Endothelial cell of umbilical vein (primary cell): Measurements from ENCODE around the gene PRCD. TPM values are rescaled to one million over a fixed set of nuclear protein-coding genes. Genes with fewer than 3 reads are reported as not detected.
"Not testable (repeated sequence)": the region's sequence is repeated elsewhere in the genome, so short reads cannot be mapped to it uniquely, and the experiment has no call there.

Experiments used
- BruUV-seq: library from RNA; stranded (reverse); fragments of 400-500 nt; replicated peaks from 2 replicates; lab custom pipeline; 2021; lab: Mats Ljungman, UMichigan
- CTCF ChIA-PET: fragments of 300-600, 350-600 bp; sonication (Branson Sonifier 250); formaldehyde crosslinking; loops from one replicate; lab custom pipeline; 2021; ENCODE audit warnings: antibody characterized with exemption, inconsistent platforms; lab: Charles Lee
- POLR2A ChIA-PET: fragments of 300-600, 350-600 bp; sonication (Branson Sonifier 250); formaldehyde crosslinking; loops from one replicate; lab custom pipeline; 2021; ENCODE audit warnings: antibody characterized with exemption, inconsistent platforms; lab: Charles Lee
- DNase-seq: peaks from one replicate; pipeline ENCODE4 v3.0.0-alpha.2; 2011; ENCODE audit warnings: low read depth, low spot score
- FAIRE-seq: peaks from 2 replicates; lab custom pipeline; 2011; peaks lifted over from hg19 to GRCh38; lab: Jason Lieb, UNC
- H2AFZ ChIP-seq: 2 replicates; pipeline ENCODE4 v1.6.0; 2012; ENCODE audit warnings: low read depth, low read length, control low read depth, inconsistent platforms
- H3K27ac ChIP-seq: 2 replicates; pipeline ENCODE4 v1.5.1; 2011; ENCODE audit warnings: low read depth, mild to moderate bottlenecking, control low read depth, low read length, moderate library complexity; ENCODE audit not compliant: insufficient read depth
- H3K27me3 ChIP-seq, 2 experiments: 2 replicates each; pipeline versions ENCODE4 v1.6.0 to v1.6.1; 2011; ENCODE audit warnings: low read length in 2 of 2, mixed read lengths in 1 of 2; ENCODE audit not compliant: control insufficient read depth in 2 of 2, insufficient read depth in 2 of 2
- H3K36me3 ChIP-seq, 2 experiments: 2 replicates in 1 of 2; 3 replicates in 1 of 2; pipeline ENCODE4 v1.5.1; 2011; ENCODE audit warnings: low read length in 2 of 2, mild to moderate bottlenecking in 1 of 2, moderate library complexity in 1 of 2; ENCODE audit not compliant: control insufficient read depth in 2 of 2, insufficient read depth in 2 of 2; ENCODE audit errors: extremely low read depth in 1 of 2
- H3K4me1 ChIP-seq: 3 replicates; pipeline ENCODE4 v1.5.1; 2011; ENCODE audit warnings: mild to moderate bottlenecking, low read length; ENCODE audit not compliant: control insufficient read depth, insufficient read depth; ENCODE audit errors: extremely low read depth
- H3K4me2 ChIP-seq: 2 replicates; pipeline ENCODE4 v1.6.1; 2011; ENCODE audit warnings: low read length, control low read depth, mixed read lengths; ENCODE audit not compliant: insufficient read depth
- H3K4me3 ChIP-seq, 3 experiments: fragments of 200-600 bp in 1 of 3; sonication (generic), shearing (Covaris generic) in 1 of 3; replicated peaks in 1 of 3; 2 replicates each; pipeline ENCODE4 v1.5.1; 2011 to 2016; ENCODE audit warnings: control low read depth in 3 of 3, low read length in 3 of 3, mild to moderate bottlenecking in 2 of 3, inconsistent platforms in 1 of 3, low read depth in 1 of 3, moderate library complexity in 1 of 3; ENCODE audit not compliant: insufficient read depth in 1 of 3
- H3K79me2 ChIP-seq: 2 replicates; pipeline ENCODE4 v1.6.0; 2012; ENCODE audit warnings: low read length, inconsistent platforms; ENCODE audit not compliant: control insufficient read depth, insufficient read depth
- H3K9ac ChIP-seq: replicated peaks from 2 replicates; pipeline ENCODE3; 2011; ENCODE audit warnings: low read length, control low read depth; ENCODE audit not compliant: insufficient read depth; ENCODE audit errors: extremely low read depth
- H3K9me1 ChIP-seq: replicated peaks from 3 replicates; pipeline ENCODE4 v1.6.0; 2011; ENCODE audit warnings: mild to moderate bottlenecking, low read length; ENCODE audit not compliant: control insufficient read depth, insufficient read depth; ENCODE audit errors: extremely low read depth
- H3K9me3 ChIP-seq: replicated peaks from 2 replicates; pipeline ENCODE4 v1.5.1; 2012; ENCODE audit warnings: low read length, inconsistent platforms; ENCODE audit not compliant: control insufficient read depth, insufficient read depth
- H4K20me1 ChIP-seq: replicated peaks from 2 replicates; pipeline ENCODE3; 2011; ENCODE audit warnings: mild to moderate bottlenecking, low read length; ENCODE audit not compliant: control insufficient read depth, insufficient read depth; ENCODE audit errors: extremely low read depth
- EZH2 ChIP-seq: IDR thresholded peaks from 2 replicates; pipeline ENCODE4 v1.6.1; 2012; ENCODE audit warnings: borderline replicate concordance, low read depth, mild to moderate bottlenecking, moderate library complexity, low read length, inconsistent platforms; ENCODE audit not compliant: severe bottlenecking
- FOS ChIP-seq: IDR thresholded peaks from 2 replicates; pipeline ENCODE4 v1.6.1; 2011; ENCODE audit warnings: mild to moderate bottlenecking, low read length, moderate library complexity, borderline replicate concordance; ENCODE audit not compliant: insufficient read depth
- GATA2 ChIP-seq: IDR thresholded peaks from 2 replicates; pipeline ENCODE4 v1.7.0; 2011; ENCODE audit warnings: low read depth, mild to moderate bottlenecking, moderate library complexity, mixed read lengths, low read length; ENCODE audit not compliant: insufficient read length, insufficient read depth
- JUN ChIP-seq: IDR thresholded peaks from 2 replicates; pipeline ENCODE4 v1.6.1; 2011; ENCODE audit warnings: borderline replicate concordance, low read depth; ENCODE audit not compliant: insufficient read length, insufficient read depth
- MYC ChIP-seq: IDR thresholded peaks from one replicate; pipeline ENCODE4 v1.6.1; 2011; ENCODE audit warnings: mild to moderate bottlenecking, low read depth, low read length
- POLR2A ChIP-seq: IDR thresholded peaks from 2 replicates; pipeline ENCODE4 v1.6.1; 2012; ENCODE audit warnings: low read depth, mild to moderate bottlenecking, control low read depth, low read length
- POLR2AphosphoS5 ChIP-seq: IDR thresholded peaks from 2 replicates; pipeline ENCODE4 v1.6.1; 2012; ENCODE audit warnings: low read depth, mild to moderate bottlenecking, control low read depth, low read length, moderate library complexity; ENCODE audit not compliant: insufficient read depth
- dilution Hi-C: fragments of 300-500 bp; cut with MboI; formaldehyde crosslinking; loops from one replicate; pipeline ENCODE4 v1.15.0; 2019; ENCODE audit warnings: low sequenced_read_pairs; ENCODE audit not compliant: extremely low pct_ligation_motif_present
- intact Hi-C: fragments of 100-400 bp; cut with micrococcal nuclease; formaldehyde crosslinking; loops from one replicate; pipeline ENCODE4 v1.10.0; 2022
- polyA plus RNA-seq, 4 experiments: library from polyadenylated mRNA; depleted of rRNA in 3 of 4; stranded (reverse) in 3 of 4; unstranded in 1 of 4; fragments of >200 nt; gene quantifications; 2 replicates each; pipeline versions ENCODE4 v1.2.1 to v1.2.3, GENCODE V29; 2011 to 2012; ENCODE audit warnings: missing spikeins in 1 of 4
- total RNA-seq: library from RNA; stranded (reverse); gene quantifications from 2 replicates; pipeline ENCODE4 v1.2.3, GENCODE V29; 2021
- TF ChIP-seq, protein P1 (sequence below), 2 donors: IDR thresholded peaks; 1 replicate in 1 of 2; 2 replicates in 1 of 2; pipeline ENCODE4 v1.5.1; 2011; ENCODE audit warnings: low read length in 2 of 2, mild to moderate bottlenecking in 2 of 2, moderate library complexity in 2 of 2, control low read depth in 1 of 2, inconsistent platforms in 1 of 2, low read depth in 1 of 2; ENCODE audit not compliant: insufficient read depth in 1 of 2; ENCODE audit errors: extremely low read depth in 1 of 2
- TF ChIP-seq, protein P2 (sequence below): IDR thresholded peaks from 2 replicates; pipeline ENCODE4 v1.6.1; 2011; ENCODE audit not compliant: insufficient read depth, insufficient read length

Gene PRCD
- total and polyA plus RNA-seq, 2 donors (not counting 3 experiments of a cell fraction or from before 2014, with no cell fraction given) = not detected

DNA sequence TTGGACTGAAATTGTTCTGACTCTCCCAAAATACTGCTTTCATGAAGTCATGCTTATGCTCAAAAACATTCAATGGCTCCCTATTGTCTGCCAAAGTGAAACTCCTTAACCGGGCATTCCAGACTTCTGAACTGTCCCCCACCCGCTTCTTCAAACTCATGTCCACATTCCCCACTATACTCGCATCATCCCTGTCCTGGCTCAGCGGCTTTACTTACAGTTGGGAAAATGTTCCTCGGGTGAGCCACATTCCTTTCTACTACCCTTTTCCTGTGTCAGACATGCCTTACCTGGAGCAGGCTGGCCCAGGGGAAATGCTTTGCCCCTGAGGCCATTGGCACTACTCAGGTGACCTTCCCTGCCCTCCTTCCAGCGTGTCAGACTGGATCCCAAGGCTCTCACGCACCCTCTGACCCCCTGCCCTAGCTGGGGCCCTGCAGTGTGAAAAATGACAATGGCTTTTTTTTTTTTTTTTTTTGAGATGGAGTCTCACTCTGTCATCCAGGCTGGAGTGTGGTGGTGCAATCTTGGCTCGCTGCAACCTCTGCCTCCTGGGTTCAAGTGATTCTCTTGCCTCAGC, 7.7 kb upstream of the PRCD start:
- no peaks in the 10 kb centered on the region for H3K9me3 ChIP-seq
- ChIA-PET CTCF (interaction anchor here (0.6 to 1.2 kb wide), 2 partner anchors 25 to 65 kb away, joined by 3 read pairs; no protein-coding TSS in a partner anchor), POLR2A (no interaction called here)
- DNase-seq (no peak), FAIRE-seq (no peak)
- TF ChIP-seq, protein P1, sequence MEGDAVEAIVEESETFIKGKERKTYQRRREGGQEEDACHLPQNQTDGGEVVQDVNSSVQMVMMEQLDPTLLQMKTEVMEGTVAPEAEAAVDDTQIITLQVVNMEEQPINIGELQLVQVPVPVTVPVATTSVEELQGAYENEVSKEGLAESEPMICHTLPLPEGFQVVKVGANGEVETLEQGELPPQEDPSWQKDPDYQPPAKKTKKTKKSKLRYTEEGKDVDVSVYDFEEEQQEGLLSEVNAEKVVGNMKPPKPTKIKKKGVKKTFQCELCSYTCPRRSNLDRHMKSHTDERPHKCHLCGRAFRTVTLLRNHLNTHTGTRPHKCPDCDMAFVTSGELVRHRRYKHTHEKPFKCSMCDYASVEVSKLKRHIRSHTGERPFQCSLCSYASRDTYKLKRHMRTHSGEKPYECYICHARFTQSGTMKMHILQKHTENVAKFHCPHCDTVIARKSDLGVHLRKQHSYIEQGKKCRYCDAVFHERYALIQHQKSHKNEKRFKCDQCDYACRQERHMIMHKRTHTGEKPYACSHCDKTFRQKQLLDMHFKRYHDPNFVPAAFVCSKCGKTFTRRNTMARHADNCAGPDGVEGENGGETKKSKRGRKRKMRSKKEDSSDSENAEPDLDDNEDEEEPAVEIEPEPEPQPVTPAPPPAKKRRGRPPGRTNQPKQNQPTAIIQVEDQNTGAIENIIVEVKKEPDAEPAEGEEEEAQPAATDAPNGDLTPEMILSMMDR (IDR thresholded peaks at IDR 0.05; ENCODE audit: extremely low read depth in 1 of 2, insufficient read depth in 1 of 2, low read depth in 1 of 2, low read length in 2 of 2) = no peak
- TF ChIP-seq FOS = no peak
- TF ChIP-seq POLR2AphosphoS5 = no peak
- no peak for TF ChIP-seq POLR2A
- no peak for TF ChIP-seq MYC
- no peak for TF ChIP-seq EZH2
- no peak for TF ChIP-seq GATA2
- TF ChIP-seq JUN = no peak
- TF ChIP-seq, protein P2, sequence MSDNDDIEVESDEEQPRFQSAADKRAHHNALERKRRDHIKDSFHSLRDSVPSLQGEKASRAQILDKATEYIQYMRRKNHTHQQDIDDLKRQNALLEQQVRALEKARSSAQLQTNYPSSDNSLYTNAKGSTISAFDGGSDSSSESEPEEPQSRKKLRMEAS = no peak
- no peak overlapping the region for H3K4me2 ChIP-seq
- no peaks in the 10 kb centered on the region for H3K36me3 ChIP-seq
- no peak overlapping the region for H3K27ac ChIP-seq
- H3K79me2 ChIP-seq = no peaks in the 10 kb centered on the region
- H3K9ac ChIP-seq = no peak overlapping the region
- BruUV-seq = no TSS peak
- H2AFZ ChIP-seq = no peak overlapping the region
- peaks cover 5 to 6% of the 10 kb centered on the region in 2 experiments for H3K27me3 ChIP-seq
- dilution Hi-C loops (no loop called here), intact Hi-C loops (no loop called here)
- no peaks in the 10 kb centered on the region for H4K20me1 ChIP-seq
- H3K9me1 ChIP-seq = no peaks in the 10 kb centered on the region
- peaks cover 23% of the 10 kb centered on the region for H3K4me1 ChIP-seq
- no peak overlapping the region for H3K4me3 ChIP-seq

DNA sequence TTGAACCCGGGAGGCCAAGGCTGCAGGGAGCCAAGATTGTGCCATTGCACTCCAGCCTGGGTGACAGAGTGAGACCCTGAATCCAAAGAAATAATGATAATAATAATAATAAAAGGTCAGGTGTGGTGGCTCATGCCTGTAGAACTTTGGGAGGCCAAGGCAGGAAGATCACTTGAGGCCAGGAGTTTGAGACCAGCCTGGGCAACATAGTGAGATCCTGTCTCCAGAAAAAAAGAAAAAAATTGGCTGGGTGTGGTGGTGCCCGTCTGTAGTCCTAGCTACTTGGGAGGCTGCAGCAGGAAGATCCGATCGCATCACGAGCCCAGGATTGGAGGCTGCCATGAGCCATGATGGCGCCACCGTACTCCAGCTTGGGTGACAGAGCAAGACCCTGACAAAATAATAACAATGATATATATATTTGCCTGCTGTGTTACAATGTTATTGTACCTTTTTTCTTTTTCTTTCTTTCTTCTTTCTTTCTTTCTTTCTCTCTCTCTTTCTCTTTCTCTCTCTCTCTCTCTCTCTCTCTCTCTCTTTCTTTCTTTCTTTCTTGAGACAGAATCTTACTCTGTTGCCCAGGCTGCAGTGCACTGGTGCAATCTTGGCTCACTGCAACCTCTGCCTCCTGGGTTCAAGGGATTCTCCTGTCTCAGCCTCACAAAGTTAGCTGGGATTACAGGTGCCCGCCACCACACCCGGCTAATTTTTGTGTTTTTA, 6.0 kb upstream of the PRCD start:
- DNase-seq, BruUV-seq, FAIRE-seq, H3K9me3 ChIP-seq, H3K4me2 ChIP-seq, H3K36me3 ChIP-seq, H3K4me3 ChIP-seq, H3K27ac ChIP-seq, intact Hi-C loops, dilution Hi-C loops, H4K20me1 ChIP-seq, H3K79me2 ChIP-seq, H3K9me1 ChIP-seq, POLR2A ChIA-PET, H3K9ac ChIP-seq, H2AFZ ChIP-seq: not testable (repeated sequence)
- CTCF ChIA-PET = interaction anchor here (1.0 to 1.2 kb wide), 2 partner anchors 24 kb away, joined by 3 read pairs; no protein-coding TSS in a partner anchor
- peaks cover 13% of the 10 kb centered on the region for H3K4me1 ChIP-seq
- peaks cover 11 to 19% of the 10 kb centered on the region in 2 experiments for H3K27me3 ChIP-seq
